GM18861 (cell line): ENCODE results near the gene ATP9A.

ENCODE experiments used
- ATAC-seq: cut with Tn5 transposase; IDR thresholded peaks from one replicate; pipeline ENCODE4 v1.9.1; 2021; ENCODE audit not compliant: unreplicated experiment

The ATP9A gene

DNA sequence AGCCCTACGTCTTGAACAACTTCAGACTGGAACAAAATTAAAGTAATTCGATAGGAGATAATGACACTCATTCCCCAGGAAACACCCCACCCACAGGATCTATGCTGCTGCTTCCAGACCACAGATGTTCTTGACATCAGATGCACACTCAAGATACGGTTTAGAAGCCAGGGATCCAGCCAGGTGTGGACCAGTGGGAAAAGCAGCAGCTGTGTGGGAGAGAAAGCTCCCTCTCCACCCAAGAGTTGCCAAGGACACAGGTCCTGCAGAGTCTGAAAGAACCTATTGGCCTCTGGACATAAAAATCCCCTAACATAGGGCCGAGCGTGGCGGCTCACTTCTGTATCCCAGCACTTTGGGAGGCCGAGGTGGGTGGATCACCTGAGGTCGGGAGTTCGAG is 133.9 kb downstream of the ATP9A start:
- ATAC-seq: no peak

DNA sequence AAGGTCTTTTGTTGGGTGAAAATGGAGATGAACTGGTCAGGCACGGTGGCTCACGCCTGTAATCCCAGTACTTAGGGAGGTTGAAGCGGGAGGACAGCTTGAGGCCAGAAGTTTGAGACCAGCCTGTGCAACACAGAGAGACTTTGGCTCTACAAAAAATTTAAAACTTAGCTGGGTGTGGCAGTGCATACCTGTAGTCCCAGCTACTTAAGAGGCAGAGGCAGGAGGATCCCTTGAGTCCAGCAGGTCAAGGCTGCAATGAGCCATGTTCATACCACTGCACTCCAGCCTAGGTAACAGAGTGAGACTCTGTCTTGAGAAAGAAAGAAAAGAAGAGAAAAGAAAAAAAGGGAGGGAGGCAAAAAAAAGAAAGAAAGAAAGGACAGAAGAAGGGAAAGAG is 134.8 kb downstream of the ATP9A start:
- ATAC-seq: no peak

DNA sequence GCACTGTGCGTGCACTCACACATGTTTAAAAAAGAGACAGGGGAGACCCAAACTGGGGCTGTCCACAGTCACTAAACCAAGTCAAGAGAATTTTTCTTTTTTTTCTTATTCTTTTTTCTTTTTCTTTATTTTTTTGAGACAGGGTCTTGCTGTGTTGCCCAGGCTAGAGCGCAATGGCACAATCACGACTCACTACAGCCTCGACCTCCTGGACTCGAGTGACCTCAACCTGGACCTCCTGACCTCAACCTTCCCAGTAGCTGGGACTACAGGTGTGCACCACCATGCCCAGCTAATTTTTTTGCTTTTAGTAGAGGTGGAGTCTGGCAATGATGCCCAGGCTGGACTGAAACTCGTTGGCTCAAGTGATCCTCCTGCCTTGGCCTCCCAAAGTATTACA is 136.2 kb downstream of the ATP9A start:
- ATAC-seq: no peak

DNA sequence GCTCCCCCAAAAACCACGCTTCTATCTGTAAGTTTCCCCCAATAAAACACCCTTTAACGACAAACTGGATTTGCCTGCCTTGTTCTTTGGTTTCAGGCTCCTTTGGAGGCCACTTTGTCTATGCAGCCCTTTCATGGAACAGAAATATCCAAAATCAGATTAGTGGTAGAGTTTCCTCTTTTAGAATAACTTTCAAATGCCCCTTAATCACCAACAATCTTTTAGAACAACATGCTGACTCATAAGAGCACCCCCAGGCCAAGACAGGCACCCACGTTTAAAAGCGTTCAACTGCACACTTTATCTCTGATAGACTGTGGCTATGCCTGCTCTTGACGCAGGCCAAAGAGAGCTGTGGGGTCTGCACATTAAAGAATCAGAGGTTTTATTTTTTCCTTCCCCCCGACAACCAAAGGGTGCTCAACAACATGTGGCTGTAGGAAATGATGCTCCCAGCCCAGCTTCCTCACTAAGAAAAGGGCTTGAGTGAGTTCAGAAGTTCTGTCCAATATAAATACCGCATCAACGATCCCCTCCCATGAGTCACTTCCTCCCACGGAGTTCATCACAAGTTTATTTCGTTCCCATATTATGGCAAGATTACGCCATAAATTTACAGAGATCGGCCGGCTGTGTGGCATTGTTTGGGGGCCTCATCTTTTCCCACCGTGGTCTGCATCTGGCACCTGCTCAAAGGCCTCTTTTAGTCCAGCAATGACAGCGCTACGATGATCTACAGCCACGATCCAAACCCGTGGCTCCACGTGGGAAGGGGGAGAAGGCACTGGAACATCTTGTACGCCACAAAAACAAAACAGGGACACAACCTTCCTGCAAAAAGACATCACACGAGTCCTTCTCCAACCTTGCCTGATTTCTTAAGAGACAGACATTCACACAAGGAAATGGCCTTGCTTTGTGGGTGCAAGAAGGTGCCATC is 136.9 kb downstream of the ATP9A start:
- no peak for ATAC-seq

DNA sequence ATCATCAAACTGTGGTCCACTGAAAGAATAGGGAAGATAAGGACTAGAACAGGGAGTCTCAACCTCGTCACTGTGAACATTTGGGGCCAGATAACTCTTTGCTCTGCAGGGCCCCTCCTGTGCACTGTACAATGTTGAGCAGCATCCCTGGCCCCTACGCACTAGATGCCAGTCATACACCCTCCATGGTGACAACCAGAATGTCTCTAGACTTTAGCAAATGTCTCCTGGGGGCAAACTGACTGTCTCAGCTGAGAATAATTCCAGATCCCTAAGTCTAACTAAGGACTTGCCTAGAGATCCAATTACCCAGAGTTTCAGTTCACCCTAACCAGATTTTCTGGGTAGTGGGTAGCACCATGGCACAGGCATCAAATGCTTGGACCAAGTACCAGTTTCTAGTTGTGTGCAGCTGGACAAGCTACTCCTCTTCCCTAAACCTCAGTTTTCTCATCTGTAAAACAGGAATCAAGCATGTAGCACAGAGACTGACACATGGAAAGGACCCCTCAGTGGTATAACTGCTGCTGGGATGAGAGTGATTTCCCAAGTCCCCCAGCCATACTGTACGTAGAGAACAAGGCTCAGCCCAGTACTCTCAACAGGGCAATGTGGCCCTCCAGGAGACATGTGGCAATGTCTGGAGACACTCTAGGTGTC is 138.7 kb downstream of the ATP9A start:
- no peak for ATAC-seq

DNA sequence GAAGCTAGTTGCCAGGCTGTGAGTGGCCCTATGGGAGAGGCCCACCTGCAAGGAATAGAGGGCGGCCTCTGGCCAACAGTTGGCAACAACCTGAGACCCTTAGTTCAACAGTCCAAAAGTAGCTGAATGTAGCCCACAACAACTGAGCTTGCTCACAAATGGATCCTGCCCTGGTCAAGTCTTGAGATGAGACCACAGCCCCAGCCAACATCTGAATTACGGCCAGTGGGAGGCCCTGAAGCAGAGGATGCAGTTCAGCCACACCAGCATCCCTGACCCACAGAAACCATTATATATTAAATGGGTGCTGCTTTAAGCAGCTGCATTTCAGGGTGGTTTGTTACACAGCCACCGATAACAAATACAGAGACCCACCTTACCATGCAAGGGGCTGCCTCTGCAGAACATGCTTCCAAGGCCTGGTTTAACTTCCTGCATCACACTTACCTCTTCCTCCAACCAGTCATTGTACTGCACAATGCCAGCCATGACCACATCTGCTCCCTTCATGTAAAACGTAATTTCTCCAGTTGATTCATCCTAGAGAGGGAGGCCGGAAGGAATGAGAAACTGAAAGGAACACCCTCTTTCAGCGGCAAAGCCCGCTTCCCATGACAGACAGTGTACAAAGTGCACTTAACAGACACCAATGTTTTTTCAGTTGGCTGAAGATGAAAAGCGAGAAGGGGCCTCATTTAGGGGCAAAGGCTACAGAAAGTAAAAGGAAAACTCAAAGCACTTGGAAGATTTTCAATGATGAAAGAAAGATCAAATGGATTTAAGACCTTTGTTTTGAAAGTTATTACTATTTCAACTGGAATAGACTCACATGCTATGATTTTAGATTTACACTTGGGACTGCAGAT is 139.4 kb downstream of the ATP9A start:
- ATAC-seq: no peak

DNA sequence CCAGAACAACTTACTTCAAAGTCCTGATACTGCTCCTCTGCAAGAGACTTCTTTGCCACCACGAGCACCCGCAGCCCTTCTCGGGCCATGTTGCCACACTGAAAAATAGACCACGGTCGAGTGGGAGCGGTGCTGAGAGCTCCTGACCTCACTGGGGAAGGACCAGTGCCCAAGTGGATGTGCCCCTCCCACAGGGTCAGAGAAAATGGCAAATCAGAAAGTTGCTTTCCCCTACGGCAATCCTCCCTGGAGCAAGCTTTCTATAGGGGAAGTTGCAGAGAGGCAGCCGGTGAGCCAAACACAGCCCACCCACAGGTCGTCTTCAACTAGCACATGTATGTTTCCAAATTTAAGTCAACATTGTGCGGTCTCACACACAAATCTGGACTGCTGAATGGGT is 140.6 kb downstream of the ATP9A start:
- no peak for ATAC-seq

DNA sequence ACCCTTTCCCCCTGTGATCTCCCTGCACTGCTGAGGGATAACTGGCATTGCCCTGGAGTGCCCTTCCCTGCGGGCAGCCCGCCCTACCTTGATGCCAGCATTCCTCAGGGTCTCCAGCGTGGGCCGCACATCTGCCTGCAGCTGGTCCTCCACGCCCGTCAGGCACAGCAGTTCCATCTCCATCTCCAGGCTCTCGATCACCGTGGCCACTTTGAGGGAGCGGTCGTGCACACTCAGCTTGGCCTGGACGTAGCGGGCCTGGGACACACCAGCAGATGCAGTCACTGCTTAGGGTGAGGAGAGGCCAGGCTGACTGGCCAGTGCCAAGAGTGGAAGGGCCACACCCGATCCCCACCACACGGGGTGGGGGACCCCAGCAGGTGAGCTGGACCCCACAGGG is 143.1 kb downstream of the ATP9A start:
- no peak for ATAC-seq

DNA sequence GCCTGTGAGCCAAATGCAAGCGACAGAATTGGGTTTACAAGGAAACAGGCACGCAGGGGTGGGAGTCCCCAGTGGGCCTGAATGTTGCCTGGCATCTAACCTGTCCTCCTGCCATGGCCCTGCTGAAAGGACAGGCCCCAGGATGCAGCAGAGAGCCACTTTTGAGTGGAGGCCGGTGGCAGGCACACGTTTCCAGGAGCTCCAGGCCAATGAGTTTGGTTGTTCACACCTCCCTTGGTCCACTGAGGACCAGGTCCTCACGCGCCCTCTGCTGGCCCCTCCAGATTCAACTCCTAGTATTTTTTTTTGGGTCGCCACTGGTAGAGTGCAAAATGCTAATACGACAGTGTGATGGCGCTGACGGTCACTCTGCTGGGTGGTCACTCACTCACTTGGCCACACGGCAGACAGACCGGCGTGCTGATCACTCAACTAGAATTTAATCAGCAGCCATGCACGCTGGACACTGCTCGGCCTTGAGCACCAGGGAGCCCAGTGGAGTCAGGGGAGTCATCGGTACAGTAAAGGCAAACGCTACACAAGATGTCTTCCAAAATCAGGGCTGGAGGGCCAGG is 143.9 kb downstream of the ATP9A start:
- no peak for ATAC-seq

DNA sequence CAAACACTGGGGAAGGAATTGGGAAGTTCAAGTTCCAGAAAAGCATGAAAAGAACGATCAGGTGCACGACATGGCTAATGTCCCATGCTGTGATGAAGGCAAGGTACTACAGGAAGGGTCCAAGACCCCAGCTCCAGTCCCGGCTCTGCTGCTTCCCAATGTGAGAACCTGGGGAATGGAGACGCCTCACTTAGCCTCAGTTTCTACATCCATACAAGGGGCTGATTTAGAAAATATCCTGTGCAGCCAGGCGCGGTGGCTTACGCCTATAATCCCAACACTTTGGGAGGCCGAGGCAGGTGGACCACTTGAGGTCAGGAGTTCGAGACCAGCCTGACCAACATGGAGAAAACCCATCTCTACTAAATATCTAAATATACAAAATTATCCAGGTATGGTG is 144.9 kb downstream of the ATP9A start:
- ATAC-seq: no peak

DNA sequence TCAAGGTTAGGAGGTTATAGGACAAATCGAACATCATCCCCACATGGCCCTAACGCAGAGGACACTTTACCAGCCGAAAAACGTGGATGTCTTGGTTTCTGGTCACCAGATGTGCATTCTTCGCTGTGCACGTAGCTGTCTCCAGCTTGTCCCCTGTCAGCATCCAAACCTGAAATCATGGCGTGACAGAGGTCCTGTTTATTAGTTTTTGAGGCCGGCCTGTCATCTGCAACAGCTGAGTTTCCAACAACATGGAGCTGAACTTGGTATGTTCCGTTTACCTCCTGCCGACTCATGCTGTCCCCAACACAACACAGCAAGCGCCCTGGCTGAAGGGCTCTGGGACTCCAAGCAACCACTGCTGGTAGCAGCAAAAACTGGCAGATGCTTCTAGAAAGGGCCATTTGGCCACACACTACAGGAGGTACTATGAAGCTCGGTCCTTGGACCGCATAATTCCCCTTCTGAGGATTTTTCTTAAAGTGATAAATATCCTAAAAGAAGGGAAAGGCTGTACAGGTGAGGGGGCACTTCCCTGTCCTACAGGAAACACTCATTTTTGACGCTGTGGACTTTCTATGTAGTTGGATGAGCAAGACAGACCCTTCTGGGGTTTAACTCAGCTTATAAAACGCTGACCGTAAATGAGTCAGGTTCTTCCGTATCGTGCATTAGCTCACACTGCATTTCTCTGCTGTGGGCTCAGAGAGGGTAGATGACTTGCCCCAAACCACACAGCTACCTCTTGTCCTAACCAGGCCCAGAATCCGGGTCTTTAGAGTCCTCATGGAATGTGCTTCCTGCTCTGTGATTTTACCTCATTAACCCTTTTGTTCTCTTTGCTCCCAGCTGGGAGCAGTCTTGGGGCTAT is 146.0 kb downstream of the ATP9A start:
- no peak for ATAC-seq

DNA sequence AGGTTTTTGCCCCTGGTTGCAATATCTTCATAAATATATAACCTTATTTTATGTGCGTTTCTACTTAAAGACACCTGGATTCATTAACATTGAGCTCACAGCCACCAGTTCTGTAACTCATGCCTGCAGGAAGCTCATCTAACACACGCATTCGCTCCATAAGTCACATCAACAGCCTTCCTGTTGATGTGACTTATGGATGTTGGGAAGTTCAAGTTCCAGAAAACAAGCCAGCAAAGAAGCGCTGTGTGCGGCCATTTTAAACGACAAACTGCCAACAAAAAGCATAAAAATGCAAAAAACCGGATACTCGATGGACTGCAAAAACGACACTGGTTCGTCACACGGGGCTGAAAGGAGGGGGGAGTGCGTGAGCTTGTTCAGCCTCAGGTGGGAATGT is 147.8 kb downstream of the ATP9A start:
- no peak for ATAC-seq

DNA sequence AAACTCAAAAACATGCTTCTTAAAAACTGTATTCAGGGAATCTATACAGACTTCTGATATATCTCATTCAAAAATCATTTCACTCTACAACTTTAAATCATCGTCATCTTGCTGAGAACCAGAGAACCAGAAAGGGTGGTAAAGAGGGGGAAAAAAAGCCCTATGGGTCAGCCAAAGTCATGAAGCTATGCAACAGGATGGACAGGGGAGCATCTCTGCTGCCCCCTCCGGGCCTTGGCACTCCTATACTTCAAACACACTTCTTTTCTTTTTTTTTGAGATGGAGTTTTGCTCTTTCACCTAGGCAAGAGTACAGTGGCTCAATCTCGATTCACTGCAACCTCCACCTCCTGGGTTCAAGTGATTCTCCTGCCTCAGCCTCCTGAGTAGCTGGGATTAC is 152.1 kb downstream of the ATP9A start:
- ATAC-seq: no peak

DNA sequence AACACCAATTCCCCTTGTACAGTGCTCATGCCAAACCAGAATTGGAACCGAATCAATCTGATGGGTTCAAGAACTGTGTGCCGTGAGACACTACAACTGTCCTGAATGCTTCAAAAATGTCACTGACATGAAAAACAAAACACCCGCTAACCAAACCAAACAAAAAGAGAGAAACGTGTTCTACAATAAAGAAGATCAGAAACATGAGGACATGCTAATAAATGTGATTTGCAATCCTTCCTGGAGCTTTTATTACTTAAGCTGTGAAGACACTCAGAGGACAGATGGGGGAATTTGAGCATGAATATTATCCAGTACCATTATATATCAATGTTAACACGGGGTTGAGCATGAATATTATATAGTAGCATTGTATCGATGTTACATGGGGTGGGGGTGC is 153.5 kb downstream of the ATP9A start:
- ATAC-seq: no peak

DNA sequence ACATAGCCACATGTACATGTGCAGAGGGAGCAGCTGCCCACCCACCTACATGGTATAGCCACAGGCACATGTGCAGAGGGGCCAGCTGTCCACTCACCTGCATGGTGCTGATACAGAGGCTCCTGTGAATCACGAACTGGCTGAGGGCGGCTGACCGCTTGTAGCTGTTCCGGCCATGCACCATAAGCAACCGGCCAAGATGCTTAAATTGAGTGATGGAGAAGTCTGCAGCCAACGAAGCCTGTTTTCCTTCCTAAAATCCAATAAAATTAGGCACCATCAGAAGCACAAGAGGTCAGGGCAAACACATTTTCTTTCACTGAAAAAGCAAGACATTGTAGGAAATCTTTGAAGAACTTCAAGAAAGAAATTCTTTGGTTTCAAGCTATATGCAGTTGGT is 154.6 kb downstream of the ATP9A start:
- no peak for ATAC-seq

DNA sequence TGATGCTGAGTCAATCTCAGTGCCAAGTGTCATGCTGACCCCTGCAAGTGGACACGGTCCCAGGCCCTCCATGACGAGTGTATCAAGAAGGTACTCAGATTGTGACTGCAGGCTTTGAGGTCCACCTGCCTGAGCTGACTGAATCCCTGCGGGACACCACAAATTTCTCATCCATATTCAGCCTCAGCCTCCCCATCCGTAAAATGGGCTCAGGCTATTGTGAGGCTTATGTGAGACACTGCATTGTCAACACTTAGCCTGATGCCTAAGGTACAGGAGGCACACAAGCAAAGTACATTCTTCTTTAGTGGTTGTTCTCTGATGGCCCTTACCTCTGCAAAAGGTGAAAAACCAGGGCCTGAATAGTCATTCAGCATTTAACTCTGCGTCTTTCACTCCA is 155.3 kb downstream of the ATP9A start:
- ATAC-seq: no peak

DNA sequence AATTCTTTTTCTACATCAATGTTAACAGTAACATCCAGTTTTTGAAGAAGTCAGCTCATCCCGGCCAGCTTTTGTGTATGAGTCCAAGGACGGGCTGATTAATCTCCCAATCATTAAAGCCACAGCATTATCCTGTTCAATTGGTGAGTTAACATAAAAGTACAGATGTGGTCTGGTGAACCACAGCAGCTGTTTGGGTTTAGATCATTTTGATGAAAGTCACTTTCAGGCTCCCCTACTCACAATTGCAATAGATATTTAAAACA is 156.6 kb downstream of the ATP9A start:
- ATAC-seq: no peak

DNA sequence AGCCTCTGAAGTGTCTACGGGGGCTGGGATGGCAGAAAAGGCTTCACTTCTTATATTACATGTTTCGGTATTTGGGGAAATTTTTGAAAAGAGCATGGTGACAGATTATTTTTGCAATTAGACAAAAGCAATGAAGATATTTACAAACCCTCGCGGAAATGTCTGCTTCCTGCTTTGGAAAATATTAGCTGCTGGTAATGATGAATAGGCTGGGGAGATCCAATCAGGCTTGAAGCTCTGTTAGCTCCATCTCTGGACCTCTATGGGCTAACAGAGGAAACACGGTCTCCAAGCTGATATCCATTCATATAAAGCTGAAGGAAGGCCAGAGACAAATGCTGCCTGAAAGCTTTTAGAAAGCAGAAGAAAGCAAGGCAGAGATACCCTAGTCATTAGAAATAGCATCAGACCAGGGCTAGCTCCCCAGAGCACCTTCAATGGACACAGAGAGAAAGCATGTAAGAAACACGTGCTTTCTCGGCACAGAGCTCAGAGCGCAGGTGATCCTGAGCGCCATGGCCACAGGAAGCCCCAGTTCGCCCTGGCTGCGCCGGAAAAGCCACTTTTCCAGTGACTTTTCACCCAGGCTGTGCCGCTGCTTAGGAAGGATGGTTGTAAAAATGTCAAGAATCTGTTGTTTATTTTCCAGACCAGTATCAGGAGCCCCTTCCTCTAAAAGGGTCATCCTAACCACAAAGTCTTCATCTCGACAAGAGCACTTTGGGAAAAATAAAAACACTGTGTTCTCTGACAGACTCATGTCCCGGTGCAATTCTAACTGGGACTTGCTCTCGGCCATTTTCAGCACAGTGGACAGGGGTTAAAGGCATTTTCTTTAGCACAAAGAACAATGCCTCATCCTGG is 157.2 kb downstream of the ATP9A start:
- no peak for ATAC-seq

DNA sequence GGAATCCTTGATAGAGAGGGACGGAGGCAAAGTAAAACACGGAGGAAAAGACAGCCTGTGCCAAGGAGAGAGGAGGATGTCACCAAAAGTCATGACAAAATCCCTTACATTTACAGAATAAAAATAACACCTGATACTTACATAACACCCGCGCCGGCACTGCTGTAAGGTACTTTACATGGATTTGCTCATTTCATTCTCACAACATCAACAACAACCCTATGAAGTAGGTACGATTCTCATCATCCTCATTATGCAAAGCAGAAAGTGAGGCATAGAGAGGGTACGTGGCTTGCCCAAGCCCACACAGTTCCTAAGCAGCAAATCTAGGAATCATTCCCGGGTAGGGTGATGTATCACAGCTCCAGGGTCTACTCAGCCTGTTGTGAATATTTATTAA is 158.1 kb downstream of the ATP9A start:
- no peak for ATAC-seq

DNA sequence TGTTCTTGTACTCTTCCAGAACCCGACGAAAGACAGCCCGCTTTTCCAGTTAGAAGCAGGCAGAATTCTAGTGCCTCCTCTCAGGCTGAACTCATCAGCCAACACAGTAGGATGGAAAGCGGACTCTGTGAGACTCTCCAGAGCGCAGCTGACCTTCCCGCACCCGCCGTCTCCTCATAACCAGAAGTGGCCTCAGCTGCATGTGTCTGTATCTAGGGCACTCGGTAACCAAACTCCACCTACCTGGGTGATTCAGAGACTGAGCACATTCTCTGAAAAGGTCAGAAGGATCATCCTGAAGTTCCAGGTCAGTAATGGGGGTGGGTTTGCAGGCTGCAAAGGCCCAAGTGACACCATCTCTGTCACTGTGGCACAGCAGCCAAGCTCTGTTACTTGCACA is 158.9 kb downstream of the ATP9A start:
- no peak for ATAC-seq
